ENCODE data around the gene ANXA5.

Gene ANXA5

GRCh38 chr4:121737846-121738554, 41.2 kb upstream of the ANXA5 start:
- CTCF ChIA-PET = interaction anchor here (0.7 to 1.5 kb wide), 4 partner anchors 23 to 367 kb away, joined by 3 to 5 read pairs (median 4); no protein-coding TSS in a partner anchor
- no peaks in the 10 kb centered on the region for H3K9me3 ChIP-seq (ENCODE audit: control insufficient read depth, insufficient read depth, low read depth, low read length)
- H3K36me3 ChIP-seq (ENCODE audit: control insufficient read depth in 2 of 2, insufficient read depth in 1 of 2, low read length in 2 of 2) = no peaks in the 10 kb centered on the region
- H3K4me3 ChIP-seq (ENCODE audit: low read depth, low read length) = no peak overlapping the region
- no peak overlapping the region for H3K27ac ChIP-seq (ENCODE audit: extremely low read depth, low read depth, low read length)
- TF ChIP-seq PRDM2 (tag by site-specific recombination; IDR thresholded peaks at IDR 0.05; ENCODE audit: borderline replicate concordance) (no peak), ZSCAN23 (tag by site-specific recombination; IDR thresholded peaks at IDR 0.05) (no peak), ZNF776 (tag by site-specific recombination; IDR thresholded peaks at IDR 0.05; ENCODE audit: borderline replicate concordance) (no peak), ZNF600 (tag by site-specific recombination; IDR thresholded peaks at IDR 0.05) (no peak), SETDB1 (IDR thresholded peaks at IDR 0.05; ENCODE audit: insufficient read length, low read length) (no peak), ZNF830 (tag by site-specific recombination; IDR thresholded peaks at IDR 0.05; ENCODE audit: low read depth) (no peak)
- POLR2A ChIA-PET = no interaction called here
- H3K4me1 ChIP-seq (ENCODE audit: control insufficient read depth, insufficient read depth, low read length) = no peaks in the 10 kb centered on the region

- Histone ChIP-seq H3K27ac (ENCODE audit: extremely low read depth, low read depth, low read length) (no peak overlapping the region), H3K36me3 (ENCODE audit: control insufficient read depth in 2 of 2, insufficient read depth in 1 of 2, low read length in 2 of 2) (no peaks in the 10 kb centered on the region), H3K9me3 (ENCODE audit: control insufficient read depth, insufficient read depth, low read depth, low read length) (no peaks in the 10 kb centered on the region), H3K4me1 (ENCODE audit: control insufficient read depth, insufficient read depth, low read length) (no peaks in the 10 kb centered on the region), H3K4me3 (ENCODE audit: low read depth, low read length) (no peak overlapping the region)
- ChIA-PET CTCF (interaction anchor here (0.6 to 2.0 kb wide), 19 partner anchors 15 to 842 kb away, joined by 3 to 5 read pairs (median 3); no protein-coding TSS in a partner anchor), POLR2A (no interaction called here)
- TF ChIP-seq CTCF (tag by site-specific recombination; IDR thresholded peaks at IDR 0.05) (0 out of 2 replicates have a peak, but pooled peaks have one; percentile 38), ZBTB11 (tag by site-specific recombination; conservative IDR thresholded peaks at IDR 0.05; ENCODE audit: low read depth) (no peak), GFI1B (tag by site-specific recombination; IDR thresholded peaks at IDR 0.05) (no peak), ZBTB49 (tag by site-specific recombination; IDR thresholded peaks at IDR 0.05; ENCODE audit: low read depth) (no peak), SP3 (tag by site-specific recombination; IDR thresholded peaks at IDR 0.05) (no peak), ZNF654 (tag by site-specific recombination; IDR thresholded peaks at IDR 0.05; ENCODE audit: low read depth) (peak; percentile 69), ZBTB44 (tag by site-specific recombination; IDR thresholded peaks at IDR 0.05) (no peak), ZBTB7A (tag by site-specific recombination; IDR thresholded peaks at IDR 0.05; ENCODE audit: low read depth) (no peak), ATF2 (tag by site-specific recombination; IDR thresholded peaks at IDR 0.05; ENCODE audit: low read depth) (no peak)
These were observed 40.1 kb upstream of the ANXA5 start for GRCh38 chr4:121736735-121737351.

All from HEK293 (cell line).